NB4 (cell line): ENCODE data around the gene DCC.

ENCODE experiments used
- DNase-seq: peaks from one replicate; pipeline ENCODE4 v3.0.0; 2010; ENCODE audit warnings: low read depth
- H3K4me3 ChIP-seq: one replicate; pipeline ENCODE4 v1.5.1; 2011; ENCODE audit warnings: mild to moderate bottlenecking, low read depth, low read length, moderate library complexity
- CTCF ChIP-seq: IDR thresholded peaks from one replicate; pipeline ENCODE4 v1.5.1; 2012; ENCODE audit warnings: low read depth, low read length
- MAX ChIP-seq: IDR thresholded peaks from 2 replicates; pipeline ENCODE4 v1.6.1; 2011; ENCODE audit warnings: low read depth, low read length
- MYC ChIP-seq: IDR thresholded peaks from 2 replicates; pipeline ENCODE4 v1.6.1; 2011; ENCODE audit warnings: low read depth, low read length
- POLR2A ChIP-seq: IDR thresholded peaks from 2 replicates; pipeline ENCODE4 v1.6.1; 2011; ENCODE audit warnings: mild to moderate bottlenecking; ENCODE audit not compliant: insufficient read length; ENCODE audit errors: extremely low read depth

The DCC gene

GRCh38 chr18:52812834-52813233, 472.8 kb downstream of the DCC start:
- no peak overlapping the region for H3K4me3 ChIP-seq
- no peak for DNase-seq
- TF ChIP-seq POLR2A, result no peak
- no peak for TF ChIP-seq MAX
- TF ChIP-seq CTCF, result no peak
- no peak for TF ChIP-seq MYC

GRCh38 chr18:52813635-52814416, 473.8 kb downstream of the DCC start:
- no peak for DNase-seq
- TF ChIP-seq MAX, result no peak
- no peak for TF ChIP-seq CTCF
- no peak for TF ChIP-seq MYC
- TF ChIP-seq POLR2A, result no peak

GRCh38 chr18:52815651-52816050, 475.7 kb downstream of the DCC start:
- no peak for DNase-seq
- no peak overlapping the region for H3K4me3 ChIP-seq
- TF ChIP-seq MAX (no peak), MYC (no peak), CTCF (no peak), POLR2A (no peak)

More at GRCh38 chr18:52813635-52814416, 473.8 kb downstream of the DCC start:
- no peak overlapping the region for H3K4me3 ChIP-seq

GRCh38 chr18:52816121-52816520, 476.1 kb downstream of the DCC start:
- TF ChIP-seq MAX, result no peak
- no peak for TF ChIP-seq CTCF
- no peak for TF ChIP-seq POLR2A
- no peak for TF ChIP-seq MYC
- H3K4me3 ChIP-seq, result no peak overlapping the region

GRCh38 chr18:52822160-52822559, 482.2 kb downstream of the DCC start:
- no peak overlapping the region for H3K4me3 ChIP-seq
- TF ChIP-seq MYC (no peak), POLR2A (no peak), MAX (no peak), CTCF (no peak)
- DNase-seq, result no peak

More at GRCh38 chr18:52816121-52816520, 476.1 kb downstream of the DCC start:
- no peak for DNase-seq
